DOHH2 (cell line): ENCODE results near the gene SCRN1.
A peak's percentile ranks its signal among the peaks of the same experiment; 100 is the strongest.

Experiments
- H3F3A ChIP-seq: fragments of 200-600 bp; sonication (generic), shearing (Covaris generic); 2 replicates; pipeline ENCODE4 v1.6.0; 2016; ENCODE audit warnings: antibody characterized with exemption, mild to moderate bottlenecking; ENCODE audit not compliant: control insufficient read depth, insufficient read depth
- H3K27ac ChIP-seq: fragments of 200-600 bp; sonication (generic); 2 replicates; pipeline ENCODE4 v1.5.1; 2014; ENCODE audit warnings: low read depth, mild to moderate bottlenecking, low read length, moderate library complexity
- H3K27me3 ChIP-seq: fragments of 200-600 bp; sonication (generic); 2 replicates; pipeline ENCODE4 v1.6.1; 2014; ENCODE audit warnings: mild to moderate bottlenecking, low read length, mixed read lengths; ENCODE audit not compliant: control insufficient read depth
- H3K36me3 ChIP-seq: fragments of 200-600 bp; sonication (generic); 2 replicates; pipeline ENCODE4 v1.6.1; 2014; ENCODE audit warnings: mild to moderate bottlenecking, low read length, moderate library complexity, mixed read lengths; ENCODE audit not compliant: control insufficient read depth
- H3K4me1 ChIP-seq: fragments of 200-600 bp; sonication (generic); 2 replicates; pipeline ENCODE4 v1.6.1; 2014; ENCODE audit warnings: mild to moderate bottlenecking, low read length, mixed read lengths; ENCODE audit not compliant: control insufficient read depth
- H3K4me2 ChIP-seq: fragments of 200-600 bp; sonication (generic); 2 replicates; pipeline ENCODE4 v1.6.0; 2014; ENCODE audit warnings: mild to moderate bottlenecking, low read length, moderate library complexity
- H3K4me3 ChIP-seq: fragments of 200-600 bp; sonication (generic); 2 replicates; pipeline ENCODE4 v1.5.1; 2014; ENCODE audit warnings: mild to moderate bottlenecking, low read length, mixed read lengths
- H3K79me2 ChIP-seq: fragments of 200-600 bp; sonication (generic); 2 replicates; pipeline ENCODE4 v1.6.1; 2014; ENCODE audit warnings: mild to moderate bottlenecking, low read length, mixed read lengths; ENCODE audit not compliant: control insufficient read depth
- H3K9me2 ChIP-seq: fragments of 200-600 bp; sonication (generic); replicated peaks from 2 replicates; pipeline ENCODE4 v1.6.1; 2014; ENCODE audit warnings: mild to moderate bottlenecking, low read length, mixed read lengths; ENCODE audit not compliant: control insufficient read depth
- H3K9me3 ChIP-seq: fragments of 200-600 bp; sonication (generic); 2 replicates; pipeline ENCODE4 v1.6.1; 2014; ENCODE audit warnings: antibody characterized with exemption, low read length, mixed read lengths; ENCODE audit not compliant: control insufficient read depth, insufficient read depth
- H4K20me1 ChIP-seq: fragments of 200-600 bp; sonication (generic); 2 replicates; pipeline ENCODE4 v1.6.0; 2014; ENCODE audit warnings: low read depth, mild to moderate bottlenecking, antibody characterized with exemption, low read length, moderate library complexity; ENCODE audit not compliant: control insufficient read depth, insufficient read depth
- EZH2phosphoT487 ChIP-seq: fragments of 200-600 bp; sonication (generic); IDR thresholded peaks from 2 replicates; pipeline ENCODE4 v1.6.1; 2017; ENCODE audit warnings: borderline replicate concordance, mild to moderate bottlenecking, antibody characterized with exemption, low read length, moderate library complexity, mixed read lengths
- TF ChIP-seq, protein P1 (sequence below): fragments of 200-600 bp; sonication (generic); IDR thresholded peaks from one replicate; pipeline ENCODE4 v1.5.1; 2014; ENCODE audit warnings: antibody characterized with exemption, mild to moderate bottlenecking, low read depth, low read length; ENCODE audit not compliant: poor library complexity, severe bottlenecking

SCRN1 gene

DNA sequence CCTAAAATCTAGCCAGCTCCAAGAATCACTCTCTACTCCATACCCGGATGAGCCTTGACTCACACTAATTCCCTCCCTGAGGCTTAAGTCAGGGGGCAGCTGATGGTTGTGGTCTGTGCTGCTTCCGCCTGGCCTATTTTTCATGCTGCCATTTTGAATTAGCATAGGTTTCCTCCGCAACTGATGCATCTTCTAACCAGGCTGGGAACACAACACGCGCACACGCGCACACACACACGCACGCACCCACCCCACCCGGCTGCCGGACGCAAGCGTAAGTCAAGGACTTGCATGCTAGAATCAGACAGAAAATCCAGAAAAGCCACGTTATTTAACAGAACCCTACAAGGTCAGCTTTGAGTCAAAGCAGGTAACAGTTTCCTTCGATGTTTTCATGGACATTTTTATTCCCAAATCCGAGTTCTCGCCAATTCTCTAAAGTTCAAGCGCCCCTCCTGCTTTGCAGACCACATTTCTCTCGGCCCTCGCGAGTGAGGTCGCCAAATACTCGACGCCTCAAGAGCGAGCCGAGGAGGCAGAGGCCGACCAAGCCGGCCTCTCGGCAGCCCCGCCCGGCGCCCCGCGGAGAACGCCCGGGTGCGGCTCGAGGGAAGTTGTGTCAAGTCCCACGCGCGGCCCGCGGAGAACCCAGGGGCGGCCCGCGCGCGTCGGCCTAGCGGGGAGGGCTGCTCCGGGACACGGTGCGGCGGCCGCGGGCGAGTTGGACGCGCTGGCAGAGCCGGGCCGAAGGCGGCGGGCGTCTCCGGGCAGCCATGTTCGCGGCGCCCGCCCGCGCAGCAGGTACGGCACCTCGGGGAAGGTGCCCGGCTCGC, 961 bp downstream of the SCRN1 start:
- Histone ChIP-seq H3K27me3 (no peaks in the 10 kb centered on the region), H3K9me3 (no peaks in the 10 kb centered on the region), H3K4me1 (peaks cover 48% of the 10 kb centered on the region), H3K79me2 (peaks cover 60% of the 10 kb centered on the region), H3K27ac (peak overlapping the region; percentile 71), H3K36me3 (no peaks in the 10 kb centered on the region), H3K4me2 (peak overlapping the region; percentile 70), H3K9me2 (no peaks in the 10 kb centered on the region), H4K20me1 (no peaks in the 10 kb centered on the region), H3K4me3 (peak overlapping the region; percentile 94), H3F3A (peaks cover 34% of the 10 kb centered on the region)
- TF ChIP-seq, protein P1, sequence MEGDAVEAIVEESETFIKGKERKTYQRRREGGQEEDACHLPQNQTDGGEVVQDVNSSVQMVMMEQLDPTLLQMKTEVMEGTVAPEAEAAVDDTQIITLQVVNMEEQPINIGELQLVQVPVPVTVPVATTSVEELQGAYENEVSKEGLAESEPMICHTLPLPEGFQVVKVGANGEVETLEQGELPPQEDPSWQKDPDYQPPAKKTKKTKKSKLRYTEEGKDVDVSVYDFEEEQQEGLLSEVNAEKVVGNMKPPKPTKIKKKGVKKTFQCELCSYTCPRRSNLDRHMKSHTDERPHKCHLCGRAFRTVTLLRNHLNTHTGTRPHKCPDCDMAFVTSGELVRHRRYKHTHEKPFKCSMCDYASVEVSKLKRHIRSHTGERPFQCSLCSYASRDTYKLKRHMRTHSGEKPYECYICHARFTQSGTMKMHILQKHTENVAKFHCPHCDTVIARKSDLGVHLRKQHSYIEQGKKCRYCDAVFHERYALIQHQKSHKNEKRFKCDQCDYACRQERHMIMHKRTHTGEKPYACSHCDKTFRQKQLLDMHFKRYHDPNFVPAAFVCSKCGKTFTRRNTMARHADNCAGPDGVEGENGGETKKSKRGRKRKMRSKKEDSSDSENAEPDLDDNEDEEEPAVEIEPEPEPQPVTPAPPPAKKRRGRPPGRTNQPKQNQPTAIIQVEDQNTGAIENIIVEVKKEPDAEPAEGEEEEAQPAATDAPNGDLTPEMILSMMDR, result no peak

DNA sequence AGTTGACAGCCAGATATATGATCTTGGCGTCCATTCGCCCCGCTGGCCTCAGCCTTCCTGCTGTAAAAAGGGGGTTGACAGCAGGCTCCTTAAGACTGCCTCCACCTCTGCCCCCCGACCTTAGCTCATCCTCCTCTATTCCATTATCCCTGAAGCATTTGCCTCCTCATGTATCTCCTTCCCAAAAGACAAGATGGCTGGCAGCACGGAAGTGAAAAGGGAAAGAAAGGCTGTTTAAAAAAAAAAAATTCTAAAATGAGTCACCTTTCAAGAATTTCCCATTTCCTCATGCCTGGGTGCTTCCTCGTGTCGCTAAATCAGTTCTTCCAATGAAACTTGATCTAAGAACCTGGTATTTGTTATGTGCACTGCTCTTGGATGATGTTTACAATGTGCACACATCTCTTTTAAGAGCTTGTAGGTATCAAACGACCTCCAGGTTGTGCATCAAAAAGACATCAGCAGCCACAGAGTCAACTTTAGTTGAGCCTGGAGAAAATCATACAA, 1.7 kb downstream of the SCRN1 start:
- H3K9me2 ChIP-seq, result no peaks in the 10 kb centered on the region
- no peaks in the 10 kb centered on the region for H3K9me3 ChIP-seq
- TF ChIP-seq, protein P1, result no peak
- no peak for TF ChIP-seq EZH2phosphoT487
- no peaks in the 10 kb centered on the region for H3K27me3 ChIP-seq
- peaks cover 67% of the 10 kb centered on the region for H3K79me2 ChIP-seq
- peaks cover 48% of the 10 kb centered on the region for H3K4me1 ChIP-seq
- H3K4me2 ChIP-seq, result peak overlapping the region; percentile 70
- peak overlapping the region; percentile 94 for H3K4me3 ChIP-seq
- H3F3A ChIP-seq, result peaks cover 34% of the 10 kb centered on the region
- no peaks in the 10 kb centered on the region for H4K20me1 ChIP-seq
- H3K27ac ChIP-seq, result peak overlapping the region; percentile 71
- H3K36me3 ChIP-seq, result no peaks in the 10 kb centered on the region

DNA sequence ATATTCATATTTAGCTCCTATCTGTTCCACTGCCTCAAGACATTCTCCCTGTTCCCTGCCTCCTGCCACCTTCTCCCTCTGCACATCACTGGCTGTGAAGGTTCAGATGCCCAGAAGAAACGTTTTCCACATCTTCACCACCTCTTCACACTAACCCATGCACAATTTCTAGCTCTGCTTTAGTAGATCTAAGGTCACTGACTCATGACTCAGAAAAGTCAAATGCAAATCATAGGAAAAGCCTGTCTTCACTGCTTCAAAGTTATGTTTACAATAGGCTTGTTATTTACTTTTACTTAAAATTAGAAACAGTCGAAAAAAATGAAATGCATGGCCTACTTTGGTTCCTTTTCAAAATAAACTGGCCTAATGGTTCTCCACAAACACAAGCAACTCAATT, 2.5 kb downstream of the SCRN1 start:
- Histone ChIP-seq H3K36me3 (0 out of 2 replicates have a peak, but pooled peaks cover 1% of the 10 kb centered on the region), H3F3A (peaks cover 34% of the 10 kb centered on the region), H3K4me2 (peak overlapping the region; percentile 70), H3K4me1 (peaks cover 48% of the 10 kb centered on the region), H3K9me3 (no peaks in the 10 kb centered on the region), H4K20me1 (peaks cover under 1% of the 10 kb centered on the region; the same call in 1 of the 2 replicates), H3K9me2 (no peaks in the 10 kb centered on the region), H3K79me2 (peaks cover 75% of the 10 kb centered on the region), H3K4me3 (peak overlapping the region; percentile 94), H3K27ac (peak overlapping the region; percentile 71), H3K27me3 (no peaks in the 10 kb centered on the region)
- TF ChIP-seq, protein P1, result no peak
- no peak for TF ChIP-seq EZH2phosphoT487
